Right lobe of liver (tissue), 4 donors: ENCODE measurements around the gene CAD.

Source experiments
- POLR2A ChIP-seq: fragments of 450-650 bp; IDR thresholded peaks from one replicate; pipeline ENCODE4 v1.6.1; 2017; ENCODE audit warnings: antibody characterized with exemption, mild to moderate bottlenecking
- TF ChIP-seq, protein P1 (sequence below), 4 donors: fragments of 200-600 bp in 3 of 4; fragments of 450-650 bp in 1 of 4; IDR thresholded peaks; one replicate each; pipeline versions ENCODE4 v1.5.1 to v1.8.0; 2016 to 2022; ENCODE audit warnings: antibody characterized with exemption in 4 of 4, mild to moderate bottlenecking in 2 of 4
- donor health status: DM: no; HTN: no; CAD: no.
- donor health status: DM: no; HTN: no; CAD: no.
- donor health status: DM: no; HTN: yes; CAD: no.

DNA sequence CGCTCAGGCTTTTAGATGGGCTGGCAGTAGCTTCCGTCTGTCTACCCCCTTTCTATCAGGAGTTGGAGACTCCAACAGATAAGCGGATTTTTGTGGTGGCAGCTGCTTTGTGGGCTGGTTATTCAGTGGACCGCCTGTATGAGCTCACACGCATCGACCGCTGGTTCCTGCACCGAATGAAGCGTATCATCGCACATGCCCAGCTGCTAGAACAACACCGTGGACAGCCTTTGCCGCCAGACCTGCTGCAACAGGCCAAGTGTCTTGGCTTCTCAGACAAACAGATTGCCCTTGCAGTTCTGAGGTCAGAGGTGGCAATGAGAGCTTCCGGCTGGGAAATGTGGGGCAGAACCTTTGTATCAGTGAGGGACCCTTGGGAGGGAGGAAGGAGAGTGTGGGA is 14.8 kb downstream of the CAD start:
- TF ChIP-seq, protein P1, sequence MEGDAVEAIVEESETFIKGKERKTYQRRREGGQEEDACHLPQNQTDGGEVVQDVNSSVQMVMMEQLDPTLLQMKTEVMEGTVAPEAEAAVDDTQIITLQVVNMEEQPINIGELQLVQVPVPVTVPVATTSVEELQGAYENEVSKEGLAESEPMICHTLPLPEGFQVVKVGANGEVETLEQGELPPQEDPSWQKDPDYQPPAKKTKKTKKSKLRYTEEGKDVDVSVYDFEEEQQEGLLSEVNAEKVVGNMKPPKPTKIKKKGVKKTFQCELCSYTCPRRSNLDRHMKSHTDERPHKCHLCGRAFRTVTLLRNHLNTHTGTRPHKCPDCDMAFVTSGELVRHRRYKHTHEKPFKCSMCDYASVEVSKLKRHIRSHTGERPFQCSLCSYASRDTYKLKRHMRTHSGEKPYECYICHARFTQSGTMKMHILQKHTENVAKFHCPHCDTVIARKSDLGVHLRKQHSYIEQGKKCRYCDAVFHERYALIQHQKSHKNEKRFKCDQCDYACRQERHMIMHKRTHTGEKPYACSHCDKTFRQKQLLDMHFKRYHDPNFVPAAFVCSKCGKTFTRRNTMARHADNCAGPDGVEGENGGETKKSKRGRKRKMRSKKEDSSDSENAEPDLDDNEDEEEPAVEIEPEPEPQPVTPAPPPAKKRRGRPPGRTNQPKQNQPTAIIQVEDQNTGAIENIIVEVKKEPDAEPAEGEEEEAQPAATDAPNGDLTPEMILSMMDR (IDR thresholded peaks at IDR 0.05), result no peak
- no peak for TF ChIP-seq POLR2A
